Activated T-cell treated with anti-CD3 and anti-CD28 coated beads for 24 hours (primary cell): ENCODE results near the gene PAK4.
"Not testable (repeated sequence)": the region's sequence is repeated elsewhere in the genome, so short reads cannot be mapped to it uniquely, and the experiment has no call there.

Experiments
- DNase-seq: peaks from one replicate; pipeline ENCODE4 v3.0.0-alpha.2; 2020; ENCODE audit warnings: low read depth

The PAK4 gene

DNA sequence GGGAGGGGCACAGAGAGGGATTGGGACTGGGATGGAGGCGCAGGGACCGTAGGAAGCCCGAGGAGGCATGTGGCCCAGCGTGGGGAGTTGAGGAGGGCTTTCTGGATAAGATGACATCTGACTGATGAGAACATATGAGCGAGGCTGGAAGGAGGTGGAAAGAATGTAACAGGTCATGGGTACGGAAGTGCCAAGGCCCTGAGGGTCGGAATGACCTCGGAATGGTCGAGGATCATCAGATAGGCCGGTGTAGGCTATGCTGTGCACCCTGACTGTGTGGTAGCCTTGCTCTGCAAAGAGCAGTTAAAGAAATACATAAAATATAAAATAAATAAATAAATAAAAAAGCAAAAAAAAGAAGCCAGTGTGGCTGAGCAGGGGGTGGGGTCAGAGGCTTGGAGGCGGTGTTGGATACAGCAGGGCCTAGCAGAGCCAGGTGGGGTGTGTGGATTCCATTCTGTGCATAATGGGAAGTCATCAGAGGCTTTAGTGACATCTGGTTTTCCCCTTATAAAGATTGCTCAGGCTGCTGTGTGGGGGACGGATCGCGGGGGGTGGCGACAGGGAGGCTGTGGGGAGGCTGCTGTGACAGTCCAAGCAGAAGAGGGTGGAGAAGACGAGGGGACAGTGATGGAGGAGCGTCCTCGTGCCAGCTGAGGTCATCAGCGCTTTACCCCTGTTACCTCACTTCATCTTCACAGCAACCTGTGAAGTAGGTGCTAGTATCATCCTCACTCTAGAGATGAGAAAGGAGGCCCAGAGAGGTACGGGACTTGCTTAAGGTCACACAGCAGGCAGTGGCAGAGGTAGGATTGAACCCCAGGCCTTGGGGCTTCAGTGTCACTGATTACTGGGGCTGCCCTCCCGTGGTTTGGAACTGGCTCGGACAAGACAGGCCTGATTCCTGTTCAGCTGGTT, 5.0 kb downstream of the PAK4 start:
- DNase-seq, result no peak

DNA sequence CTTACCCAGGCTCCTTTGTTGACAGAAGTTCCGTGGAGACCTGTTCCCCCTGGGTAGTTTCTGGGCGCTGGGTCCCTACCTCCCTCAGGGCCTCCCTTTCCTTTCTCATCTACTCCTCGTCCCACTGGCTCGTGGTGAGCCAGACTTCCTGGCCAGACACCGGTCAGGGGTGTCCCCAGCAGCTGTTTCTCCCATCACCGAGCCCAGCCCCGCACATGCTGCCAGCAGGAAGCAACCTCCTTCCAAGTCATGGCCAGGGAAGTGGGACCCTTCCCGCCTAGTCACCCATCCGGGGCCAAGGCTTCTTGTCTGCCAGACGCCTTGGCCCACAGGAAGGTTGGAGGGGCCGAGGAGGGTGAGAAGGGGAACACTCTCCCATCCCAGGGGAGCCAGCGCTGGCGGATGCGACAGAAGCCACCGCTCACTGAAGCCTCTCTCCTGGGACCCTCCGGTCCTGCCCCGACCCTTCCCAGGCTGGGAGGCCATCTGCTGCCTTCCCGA, 5.7 kb downstream of the PAK4 start:
- no peak for DNase-seq

DNA sequence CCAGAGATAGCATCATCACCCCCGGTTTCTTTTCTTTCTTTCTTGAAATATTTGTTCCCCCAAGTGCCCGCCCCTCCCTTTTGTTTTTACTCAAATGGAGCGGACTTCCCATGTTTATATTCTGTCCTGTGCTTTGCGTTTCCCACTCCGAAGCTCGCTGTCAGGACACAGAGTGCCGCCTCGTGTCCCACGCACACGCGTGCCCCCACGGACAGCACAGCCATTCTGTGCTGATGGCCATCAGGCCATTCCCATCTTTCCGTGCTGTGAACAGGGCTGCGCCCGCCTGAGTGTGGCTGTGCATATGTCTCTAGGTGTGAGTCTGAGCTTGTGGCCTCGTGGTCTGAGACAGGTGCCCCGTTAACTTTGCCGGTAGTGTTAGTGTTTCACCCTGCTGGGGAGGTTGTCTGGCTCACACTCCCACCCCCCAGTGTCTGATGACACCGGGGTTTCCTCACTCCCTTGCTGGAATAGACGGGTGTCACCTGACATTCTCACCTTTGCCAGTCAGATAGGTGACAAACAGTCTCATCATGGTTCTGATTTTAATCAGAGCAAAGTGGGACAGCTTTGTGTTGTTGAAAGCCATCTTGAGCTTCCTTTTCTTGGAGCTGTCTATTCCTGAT, 6.9 kb downstream of the PAK4 start:
- DNase-seq, result no peak

DNA sequence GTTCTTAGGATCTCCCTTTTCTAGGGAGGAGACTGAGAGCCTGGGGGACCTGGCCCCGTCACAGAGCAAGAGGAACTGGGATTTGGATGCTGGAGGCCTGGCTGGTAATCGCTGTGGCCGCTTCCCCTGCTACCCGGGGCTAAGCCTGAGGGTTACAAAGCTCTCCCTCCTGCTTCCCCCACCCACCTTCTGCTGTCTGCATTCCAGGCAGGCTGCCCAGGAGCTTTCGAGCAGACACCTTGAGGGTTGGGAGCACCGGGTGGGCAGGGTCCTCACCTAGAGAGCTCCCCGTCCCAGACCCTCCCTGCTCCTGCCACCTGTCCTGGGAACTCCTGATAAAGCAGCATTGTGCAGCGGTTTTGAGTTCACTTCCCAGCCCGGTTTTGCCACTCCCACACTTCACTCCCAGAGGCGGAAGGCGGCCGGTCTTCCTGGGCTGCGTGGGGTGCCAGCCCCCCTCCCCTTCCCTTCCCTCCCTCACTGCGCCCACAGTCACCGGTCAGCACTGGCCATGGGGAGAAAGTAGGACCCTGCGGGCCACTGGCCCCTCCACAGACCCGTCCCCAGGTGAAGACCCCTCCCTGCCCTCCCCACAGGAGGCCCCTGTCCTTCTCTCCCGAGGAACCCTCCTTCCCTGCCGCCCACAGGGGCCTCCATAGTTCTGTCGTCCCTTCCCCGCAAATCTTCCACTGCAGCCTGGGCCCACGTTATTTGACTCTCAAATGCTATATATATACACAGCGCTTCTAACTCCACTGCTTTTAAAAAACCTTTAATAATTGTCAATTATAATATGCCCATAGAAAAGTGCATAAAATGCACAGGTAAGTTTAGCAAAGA, 8.1 kb downstream of the PAK4 start:
- no peak for DNase-seq

DNA sequence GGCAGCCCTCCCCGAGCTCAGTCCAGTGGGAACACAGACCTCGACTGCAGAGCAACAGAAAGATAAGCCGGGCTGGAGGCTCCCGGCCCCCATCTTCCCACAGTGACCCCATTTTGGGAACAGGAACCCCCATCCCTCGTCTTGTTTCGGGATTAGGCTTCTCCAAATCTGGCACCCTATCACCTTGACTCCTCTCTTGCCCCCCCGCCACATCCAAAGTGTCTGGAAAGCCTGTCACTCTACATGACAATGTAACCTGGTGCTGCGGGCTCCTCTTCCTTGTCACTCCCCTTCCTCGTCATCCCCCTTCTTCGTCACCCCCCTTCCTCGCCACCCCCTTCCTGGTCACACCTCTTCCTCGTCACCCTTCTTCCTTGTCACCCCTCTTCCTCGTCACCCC, 10.1 kb downstream of the PAK4 start:
- DNase-seq, result no peak

DNA sequence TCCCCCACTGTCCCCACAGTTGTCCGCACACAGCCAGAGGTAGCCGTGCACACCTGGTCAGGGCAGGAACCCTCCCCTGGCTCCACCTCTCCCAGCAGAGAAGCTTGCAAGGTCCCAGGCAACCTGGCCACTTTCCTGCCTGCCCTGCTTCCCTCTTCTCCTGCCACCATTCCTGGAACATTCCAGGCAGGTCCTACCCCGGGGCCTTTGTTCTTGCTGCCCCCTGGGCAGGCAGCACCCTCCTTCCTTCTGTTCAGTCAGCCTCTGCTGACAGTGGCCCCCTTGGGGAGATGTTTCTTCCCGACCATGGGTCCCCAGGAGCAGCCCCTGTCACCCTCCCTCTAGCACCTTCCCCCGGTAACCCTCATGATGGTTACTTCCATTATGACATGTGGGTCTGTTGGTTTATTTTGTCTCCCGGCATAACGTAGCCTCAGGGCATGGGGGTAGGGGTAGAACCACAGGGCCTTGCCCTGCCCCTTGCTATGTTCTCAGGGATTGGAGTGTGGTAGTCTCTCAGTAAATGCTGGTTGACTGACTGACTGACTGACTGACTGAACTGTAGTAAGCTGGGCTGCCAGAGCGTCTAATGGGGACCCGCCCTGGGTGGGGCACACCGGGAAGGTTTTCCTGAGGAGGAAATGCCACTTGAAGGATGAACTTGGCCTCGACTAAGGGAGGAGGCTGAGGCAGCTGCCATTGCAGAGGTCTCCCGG, 10.8 kb downstream of the PAK4 start:
- no peak for DNase-seq

DNA sequence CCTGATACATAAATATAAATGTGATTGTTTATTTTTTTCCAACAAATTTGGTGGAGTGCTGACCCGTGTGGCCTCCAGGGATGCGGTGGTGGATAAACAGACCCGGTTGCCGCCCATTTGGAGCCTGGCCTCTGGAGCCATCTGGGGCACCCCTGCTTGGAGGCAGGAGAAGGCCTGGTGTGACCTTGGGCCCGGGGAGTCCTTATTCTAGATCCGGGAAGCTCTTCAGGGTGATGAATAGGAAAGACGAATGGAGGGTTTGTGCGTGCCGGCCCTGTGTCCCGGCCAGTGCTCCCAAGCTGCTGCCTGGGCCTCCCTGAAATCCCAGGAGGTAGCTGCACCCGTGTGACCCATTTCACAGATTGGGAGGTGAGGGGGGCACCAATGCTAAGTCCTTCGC, 11.5 kb downstream of the PAK4 start:
- DNase-seq, result no peak

DNA sequence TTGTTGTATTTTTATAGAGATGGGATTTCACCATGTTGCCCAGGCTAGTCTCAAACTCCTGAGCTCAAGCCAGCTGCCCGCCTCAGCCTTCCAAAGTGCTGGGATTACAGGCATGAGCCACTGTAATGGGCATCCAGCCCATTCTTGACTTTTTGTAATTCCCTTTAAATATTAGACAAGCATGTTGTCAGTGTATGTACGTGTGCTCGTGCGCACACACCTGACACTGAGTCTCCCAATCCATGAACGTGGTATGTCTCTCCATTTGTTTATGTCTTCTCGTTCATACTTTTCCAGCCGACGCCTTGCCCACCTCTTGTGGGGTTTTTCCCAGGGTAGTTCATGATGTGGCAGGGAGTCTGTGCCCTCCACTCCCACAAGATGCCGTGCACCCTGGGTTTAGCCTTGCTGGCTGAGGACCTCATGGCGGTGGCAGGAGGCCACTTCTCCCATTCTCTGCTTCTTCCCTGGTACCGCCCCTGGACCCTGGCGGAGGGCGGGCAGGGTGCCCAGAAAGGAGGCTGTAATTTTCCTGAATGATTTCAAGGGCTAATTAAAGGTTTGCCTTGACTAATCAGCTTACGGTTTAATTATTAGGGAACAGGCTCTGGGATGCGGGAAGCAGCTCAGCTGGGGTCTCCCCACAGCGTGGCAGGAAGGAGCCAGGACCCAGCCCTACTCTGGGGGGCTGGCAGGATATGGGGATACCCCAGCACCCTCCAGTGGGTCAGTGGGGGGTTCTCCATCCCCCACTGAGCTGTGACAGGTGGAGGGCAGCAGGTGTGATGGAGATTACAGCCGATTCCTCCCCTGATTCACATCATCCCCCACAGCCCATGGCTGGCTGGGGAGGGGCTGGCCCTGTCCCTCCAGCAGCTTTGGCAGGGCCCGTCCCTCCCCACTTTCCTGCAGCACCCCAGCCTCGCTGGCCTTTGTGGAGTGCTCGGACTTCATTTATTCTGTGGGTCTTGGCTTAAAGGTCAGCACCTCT, 12.9 kb downstream of the PAK4 start:
- DNase-seq, result no peak

DNA sequence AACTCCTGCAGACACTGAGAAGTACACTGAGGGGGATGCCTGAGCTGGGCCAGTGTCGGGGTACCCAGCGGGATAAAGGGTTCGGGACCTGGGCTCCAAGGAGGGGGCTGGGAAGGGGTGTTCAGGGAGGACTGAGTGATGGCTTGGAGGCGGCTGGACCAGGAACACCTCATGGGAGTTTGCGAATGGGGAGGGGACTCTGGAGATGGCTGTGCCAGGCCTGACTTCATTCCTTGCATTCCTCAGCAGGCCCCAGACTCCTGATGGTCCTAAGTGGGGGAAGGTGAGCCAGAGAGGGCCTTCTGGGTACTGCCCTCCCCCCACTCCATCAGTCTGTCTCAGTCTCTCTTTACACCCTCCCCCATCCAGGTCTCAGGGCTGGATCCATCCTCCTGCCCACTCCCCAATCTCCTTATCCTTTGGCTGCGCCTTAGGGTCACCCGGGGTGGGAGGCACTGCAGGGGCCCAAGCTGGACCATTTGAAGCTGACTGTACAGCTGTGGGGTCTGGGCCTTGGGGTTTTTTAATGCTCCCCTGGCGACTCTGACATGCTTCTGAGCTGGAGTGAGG, 13.8 kb downstream of the PAK4 start:
- DNase-seq, result no peak

DNA sequence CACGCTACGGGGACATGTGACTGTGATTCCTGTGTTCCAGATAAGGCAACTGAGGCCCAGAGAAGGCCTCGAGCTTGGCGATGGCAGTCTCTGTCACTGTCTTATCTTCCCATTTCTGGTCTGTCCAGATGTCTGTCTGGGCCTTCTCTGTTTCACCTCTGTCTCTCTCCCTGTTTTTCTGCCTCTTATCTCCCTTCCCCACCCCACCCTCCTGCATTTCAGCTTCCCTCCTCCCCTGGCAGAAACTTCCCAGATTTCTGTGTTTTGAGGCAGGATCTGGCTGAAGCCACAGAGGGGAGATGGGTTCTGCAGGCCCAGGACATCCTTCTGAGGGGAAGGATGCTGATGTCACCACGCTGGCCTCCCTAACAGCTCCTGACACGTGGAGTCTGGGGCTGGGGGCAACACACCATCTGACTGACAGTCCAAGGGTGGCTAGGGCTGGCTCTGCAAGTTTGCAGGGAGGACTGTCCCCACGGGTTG, 14.4 kb downstream of the PAK4 start:
- DNase-seq, result no peak

DNA sequence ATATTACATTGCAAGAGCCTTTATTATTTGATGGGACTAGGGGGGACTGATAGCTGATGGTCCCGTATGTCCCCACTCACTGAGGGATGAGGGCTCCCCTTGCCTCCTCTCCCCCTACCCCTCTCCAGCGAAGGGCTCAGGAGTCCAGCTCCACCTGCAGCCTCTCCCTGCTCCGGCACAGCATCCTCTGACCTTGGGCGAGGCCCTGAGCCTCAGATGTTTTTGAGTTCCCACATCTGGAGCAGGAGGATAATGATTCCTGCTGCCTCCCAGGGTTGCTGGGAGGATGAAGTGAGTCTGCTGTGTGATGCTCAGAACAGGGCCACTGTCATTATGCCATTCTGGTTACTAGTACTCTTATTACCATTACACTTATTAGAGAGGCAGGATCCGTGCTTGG, 15.0 kb downstream of the PAK4 start:
- no peak for DNase-seq

DNA sequence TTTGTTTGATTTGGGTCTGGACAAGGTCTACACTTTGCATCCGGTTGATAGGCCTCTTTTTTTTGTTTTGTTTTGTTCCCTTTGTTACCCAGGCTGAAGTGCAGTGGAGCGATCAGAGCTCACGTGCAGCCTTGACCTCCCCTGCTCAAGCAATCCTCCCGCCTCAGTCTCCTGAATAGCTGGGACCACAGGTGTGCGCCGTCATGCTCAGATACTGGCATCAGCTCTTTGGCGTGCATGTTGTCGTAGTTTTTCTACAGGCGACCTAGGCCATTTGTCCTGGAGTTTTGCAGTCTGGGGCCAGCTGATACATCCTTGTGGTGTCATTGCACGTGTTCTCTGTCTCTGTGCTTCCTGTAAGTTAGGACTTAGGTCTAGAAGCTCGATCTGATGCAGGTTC, 16.3 kb downstream of the PAK4 start:
- DNase-seq, result no peak

DNA sequence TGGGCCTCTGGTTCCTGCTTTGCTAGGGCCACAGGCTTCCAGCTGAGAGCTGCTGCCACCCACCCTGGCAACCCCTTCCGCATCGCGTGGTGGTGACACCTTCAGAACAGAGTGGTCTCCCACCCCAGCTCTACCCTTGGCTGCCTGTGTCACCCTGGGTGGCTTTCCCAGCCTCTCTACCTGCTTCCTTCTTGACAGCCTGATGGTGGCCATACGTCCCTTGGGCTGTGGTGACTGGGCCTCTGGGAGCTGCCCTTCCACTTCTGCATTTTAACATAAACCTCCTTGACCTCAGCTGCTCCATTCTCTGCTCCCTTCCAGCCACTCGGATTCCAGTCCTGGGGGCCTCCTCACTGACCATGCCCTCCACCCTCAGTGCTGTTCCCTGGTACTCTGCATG, 17.0 kb downstream of the PAK4 start:
- no peak for DNase-seq

DNA sequence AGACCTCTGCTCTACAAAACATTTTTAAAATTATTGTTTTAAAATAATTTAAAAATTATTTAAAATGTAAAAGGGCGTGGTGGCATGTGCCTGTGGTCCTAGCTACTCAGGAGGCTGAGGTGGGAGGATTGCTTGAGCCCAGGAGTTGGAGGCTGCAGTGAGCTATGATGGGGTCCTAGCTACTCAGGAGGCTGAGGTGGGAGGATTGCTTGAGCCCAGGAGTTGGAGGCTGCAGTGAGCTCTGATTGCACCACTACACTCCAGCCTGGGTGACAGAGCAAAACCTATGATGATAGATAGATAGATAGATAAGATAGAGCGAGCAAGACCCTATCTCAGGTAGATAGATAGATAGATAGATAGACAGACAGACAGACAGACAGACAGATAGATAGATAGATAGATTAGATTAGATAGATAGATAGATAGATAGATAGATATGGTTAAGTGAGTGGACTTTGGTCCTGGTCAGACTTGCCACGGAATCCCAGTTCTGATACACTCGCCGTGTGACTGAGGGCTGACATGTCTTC, 18.2 kb downstream of the PAK4 start:
- DNase-seq, result not testable (repeated sequence)

DNA sequence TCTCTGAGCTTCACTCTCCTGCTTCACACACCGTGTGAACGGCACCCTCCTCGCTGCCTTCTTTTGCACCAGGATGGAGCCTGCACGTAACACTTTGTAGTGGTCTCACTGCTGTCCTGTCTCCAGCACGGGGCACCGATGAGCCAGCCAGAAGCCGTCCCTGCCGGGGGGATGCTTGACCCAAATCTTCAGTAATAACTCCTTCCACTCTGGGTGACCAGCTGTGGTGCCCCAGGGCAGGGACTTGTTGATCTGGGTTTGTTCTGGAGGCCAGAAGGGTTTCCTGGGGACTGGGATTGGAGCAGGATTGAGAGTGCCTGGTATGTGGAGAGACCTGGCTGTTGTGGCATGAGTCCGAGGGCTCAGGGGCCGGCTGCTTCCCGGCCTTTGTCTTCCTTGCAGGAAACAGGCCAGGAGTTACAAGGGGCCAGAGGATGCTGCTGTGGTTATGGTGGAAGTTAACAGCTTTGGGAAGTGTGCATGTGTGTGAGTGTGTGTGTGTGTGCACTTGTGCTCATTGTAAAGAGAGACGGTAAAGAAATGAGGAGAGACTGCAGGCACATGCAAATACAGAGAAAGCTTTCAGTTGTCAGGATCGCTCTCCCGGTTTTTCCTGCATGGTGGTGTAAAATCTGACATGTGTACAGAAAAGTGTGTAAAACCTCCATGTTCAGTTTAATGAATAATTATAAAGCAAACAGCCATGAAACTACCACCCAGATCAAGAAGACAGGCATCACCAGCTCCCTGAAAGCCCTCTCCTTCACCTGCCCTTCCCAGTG, 18.9 kb downstream of the PAK4 start:
- no peak for DNase-seq

DNA sequence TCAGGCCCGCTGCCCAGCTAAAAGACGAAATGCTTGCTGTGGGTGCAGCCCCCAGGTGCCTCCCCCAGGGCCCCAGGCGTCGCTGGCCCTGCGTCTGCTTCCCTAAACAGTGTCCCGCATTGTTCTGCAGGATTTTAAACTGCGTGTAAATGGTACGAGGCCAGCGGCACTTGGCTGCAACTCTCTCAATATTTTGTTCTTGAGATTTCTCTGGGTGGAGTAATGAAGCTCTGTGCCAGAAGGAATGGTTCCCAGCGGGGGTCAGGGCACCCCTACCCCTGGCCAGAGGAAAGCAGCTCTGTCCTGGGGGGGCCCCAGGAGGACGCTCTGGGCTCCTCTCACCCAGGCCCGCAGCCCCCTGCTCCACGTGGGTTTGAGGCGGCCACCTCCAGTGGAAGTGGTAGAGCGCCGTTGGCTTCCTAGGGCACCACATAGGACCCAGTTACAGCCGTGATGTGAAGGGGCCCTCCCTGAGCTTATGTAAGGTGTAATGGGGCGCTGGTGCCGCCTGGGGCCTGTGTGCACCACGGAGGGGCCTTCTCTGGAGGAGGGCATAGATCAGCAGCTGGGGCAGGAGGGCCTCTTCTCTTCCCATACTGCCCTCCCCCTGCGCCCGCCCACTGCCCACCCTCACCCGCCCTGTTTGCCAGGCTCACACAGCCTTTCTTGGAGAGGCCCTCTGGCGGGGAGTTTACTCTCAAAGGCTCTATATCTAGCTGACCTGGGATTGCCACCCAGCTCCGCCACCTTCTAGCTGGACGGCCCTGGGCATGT, 19.8 kb downstream of the PAK4 start:
- no peak for DNase-seq

DNA sequence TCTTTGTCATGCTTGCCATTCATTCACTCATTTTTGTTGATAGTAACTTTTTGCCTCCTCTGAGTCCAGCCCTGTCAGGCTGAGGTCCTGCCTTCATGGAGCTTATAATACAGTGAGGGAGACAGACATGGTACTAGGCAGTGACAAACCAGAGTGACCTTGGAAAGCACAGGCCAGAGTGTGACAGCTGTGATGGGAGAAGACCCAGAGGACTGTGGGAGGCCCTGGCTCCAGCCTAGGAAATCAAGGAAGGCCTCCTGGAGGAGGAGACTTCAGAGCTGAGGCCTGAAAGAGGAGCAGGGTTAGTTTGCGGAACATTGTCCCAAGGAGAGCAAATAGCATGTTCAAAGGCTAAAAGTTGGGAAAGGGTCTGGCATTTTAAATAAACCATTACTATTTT, 20.5 kb downstream of the PAK4 start:
- DNase-seq, result no peak
